Suprapubic skin (tissue), 4 donors: ENCODE measurements around the gene CAMK2N2.

ENCODE experiments used
- EP300 ChIP-seq: sonication (generic); formaldehyde crosslinking; IDR thresholded peaks from one replicate; pipeline ENCODE4 v1.6.1; 2017; ENCODE audit warnings: antibody characterized with exemption
- POLR2A ChIP-seq, 2 donors: fragments of 450-650 bp; IDR thresholded peaks; one replicate each; pipeline ENCODE4 v1.6.1; 2017; ENCODE audit warnings: antibody characterized with exemption in 2 of 2, mild to moderate bottlenecking in 2 of 2, moderate library complexity in 2 of 2
- POLR2AphosphoS5 ChIP-seq, 3 donors: sonication (generic); formaldehyde crosslinking; IDR thresholded peaks; one replicate each; pipeline ENCODE4 v1.6.1; 2017; ENCODE audit warnings: antibody characterized with exemption in 3 of 3
- TF ChIP-seq, protein P1 (sequence below), 2 donors: fragments of 200-600 bp in 1 of 2; fragments of 450-650 bp in 1 of 2; sonication (generic) in 1 of 2; IDR thresholded peaks; one replicate each; pipeline ENCODE4 v1.5.1; 2016 to 2019; ENCODE audit warnings: antibody characterized with exemption in 2 of 2, mild to moderate bottlenecking in 1 of 2, moderate library complexity in 1 of 2

DNA sequence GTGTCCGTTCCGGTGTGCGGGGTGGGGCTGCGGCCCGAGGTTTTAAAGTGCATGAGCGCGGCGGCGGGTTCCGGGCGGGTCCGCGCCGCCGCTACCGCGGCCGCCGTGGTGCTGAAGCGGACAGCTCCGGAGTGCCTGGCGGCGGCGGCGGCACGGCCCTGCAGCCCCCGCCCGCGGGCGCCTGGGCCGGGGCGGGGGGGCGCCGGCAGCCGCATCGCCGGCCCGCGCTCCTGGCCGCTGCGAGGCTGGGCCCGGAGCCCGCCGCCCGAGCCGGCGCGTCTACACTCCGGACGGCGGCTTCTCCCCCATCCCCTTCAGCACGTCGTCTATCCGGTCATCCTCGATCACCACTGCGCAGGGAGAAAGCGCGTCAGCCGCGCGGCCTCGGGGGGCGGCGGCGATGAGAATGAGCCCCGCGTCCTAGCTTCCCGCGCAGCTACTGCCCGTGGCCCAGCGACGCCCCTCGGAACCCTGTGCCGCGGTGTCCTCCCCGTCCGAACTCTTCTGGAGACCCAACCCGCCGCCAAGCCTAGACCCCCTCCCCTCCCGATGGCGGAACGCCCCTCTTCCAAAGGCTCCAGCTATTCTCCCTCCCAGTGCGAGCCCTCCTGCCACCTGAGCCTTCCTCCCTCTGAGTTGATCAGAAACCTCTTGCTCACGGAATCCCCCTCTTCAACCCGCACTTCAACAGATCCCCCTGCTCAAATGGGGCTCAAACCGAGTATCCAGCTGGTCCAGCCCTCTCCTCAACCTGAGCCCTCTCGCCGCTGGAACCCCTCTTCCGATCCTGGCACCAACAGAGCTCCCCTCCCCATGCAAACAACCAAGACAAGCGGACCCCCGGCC lies 1.3 kb downstream of the CAMK2N2 start:
- TF ChIP-seq POLR2A (IDR thresholded peaks at IDR 0.05) (no peak), EP300 (no peak), POLR2AphosphoS5 (IDR thresholded peaks at IDR 0.05) (no peak)
- TF ChIP-seq, protein P1, sequence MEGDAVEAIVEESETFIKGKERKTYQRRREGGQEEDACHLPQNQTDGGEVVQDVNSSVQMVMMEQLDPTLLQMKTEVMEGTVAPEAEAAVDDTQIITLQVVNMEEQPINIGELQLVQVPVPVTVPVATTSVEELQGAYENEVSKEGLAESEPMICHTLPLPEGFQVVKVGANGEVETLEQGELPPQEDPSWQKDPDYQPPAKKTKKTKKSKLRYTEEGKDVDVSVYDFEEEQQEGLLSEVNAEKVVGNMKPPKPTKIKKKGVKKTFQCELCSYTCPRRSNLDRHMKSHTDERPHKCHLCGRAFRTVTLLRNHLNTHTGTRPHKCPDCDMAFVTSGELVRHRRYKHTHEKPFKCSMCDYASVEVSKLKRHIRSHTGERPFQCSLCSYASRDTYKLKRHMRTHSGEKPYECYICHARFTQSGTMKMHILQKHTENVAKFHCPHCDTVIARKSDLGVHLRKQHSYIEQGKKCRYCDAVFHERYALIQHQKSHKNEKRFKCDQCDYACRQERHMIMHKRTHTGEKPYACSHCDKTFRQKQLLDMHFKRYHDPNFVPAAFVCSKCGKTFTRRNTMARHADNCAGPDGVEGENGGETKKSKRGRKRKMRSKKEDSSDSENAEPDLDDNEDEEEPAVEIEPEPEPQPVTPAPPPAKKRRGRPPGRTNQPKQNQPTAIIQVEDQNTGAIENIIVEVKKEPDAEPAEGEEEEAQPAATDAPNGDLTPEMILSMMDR (IDR thresholded peaks at IDR 0.05): no peak
